MCF 10A (cell line): ENCODE data around the gene ADORA3. TPM values are rescaled to one million over a fixed set of nuclear protein-coding genes. Genes with fewer than 3 reads are reported as not detected.

ENCODE experiments used
- BruUV-seq: library from RNA; stranded (reverse); fragments of 400-500 nt; replicated peaks from 2 replicates; lab custom pipeline; 2021; lab: Mats Ljungman, UMichigan
- CTCF ChIA-PET: fragments of 300-600 bp; sonication (Branson Sonifier 250); formaldehyde crosslinking; extraction: SDS; loops from one replicate; lab custom pipeline; 2021; ENCODE audit warnings: antibody characterized with exemption, inconsistent platforms; lab: Yijun Ruan, JAX
- POLR2A ChIA-PET: fragments of 300-600, 350-650 bp; sonication (Branson Sonifier 250); formaldehyde crosslinking; extraction: SDS; loops from one replicate; lab custom pipeline; 2020; ENCODE audit warnings: antibody characterized with exemption, inconsistent platforms; lab: Yijun Ruan, JAX
- DNase-seq: peaks from one replicate; pipeline ENCODE4 v3.0.0-alpha.2; 2018; ENCODE audit not compliant: unreplicated experiment
- H3K27ac Mint-ChIP-seq: one replicate; pipeline ENCODE4 v1.8.0; 2022; ENCODE audit warnings: mild to moderate bottlenecking, low read depth, mixed read lengths; ENCODE audit not compliant: unreplicated experiment
- H3K27me3 Mint-ChIP-seq: one replicate; pipeline ENCODE4 v1.8.0; 2022; ENCODE audit warnings: mixed read lengths; ENCODE audit not compliant: insufficient read depth, unreplicated experiment
- H3K36me3 Mint-ChIP-seq: one replicate; pipeline ENCODE4 v1.8.0; 2022; ENCODE audit warnings: mild to moderate bottlenecking, moderate library complexity, mixed read lengths; ENCODE audit not compliant: insufficient read depth, unreplicated experiment
- H3K4me1 Mint-ChIP-seq: one replicate; pipeline ENCODE4 v1.8.0; 2022; ENCODE audit warnings: mixed read lengths; ENCODE audit not compliant: insufficient read depth, unreplicated experiment
- H3K4me3 Mint-ChIP-seq: one replicate; pipeline ENCODE4 v1.8.0; 2022; ENCODE audit warnings: mild to moderate bottlenecking, moderate library complexity, mixed read lengths; ENCODE audit not compliant: unreplicated experiment
- H3K9me3 Mint-ChIP-seq: one replicate; pipeline ENCODE4 v1.8.0; 2022; ENCODE audit warnings: mixed read lengths; ENCODE audit not compliant: unreplicated experiment
- CTCF ChIP-seq: fragments of 200-600 bp; IDR thresholded peaks from one replicate; pipeline ENCODE4 v1.8.0; 2022; ENCODE audit warnings: antibody characterized with exemption, mild to moderate bottlenecking; ENCODE audit not compliant: unreplicated experiment
- intact Hi-C: fragments of 100-400 bp; cut with micrococcal nuclease; formaldehyde crosslinking; loops from 2 replicates; pipeline ENCODE4 v1.14.1; 2022
- total RNA-seq: library from RNA; stranded (reverse); gene quantifications from 2 replicates; pipeline ENCODE4 v1.2.3, GENCODE V29; 2022

The ADORA3 gene
- total RNA-seq, 1 experiment from 2014 or later: not detected

DNA sequence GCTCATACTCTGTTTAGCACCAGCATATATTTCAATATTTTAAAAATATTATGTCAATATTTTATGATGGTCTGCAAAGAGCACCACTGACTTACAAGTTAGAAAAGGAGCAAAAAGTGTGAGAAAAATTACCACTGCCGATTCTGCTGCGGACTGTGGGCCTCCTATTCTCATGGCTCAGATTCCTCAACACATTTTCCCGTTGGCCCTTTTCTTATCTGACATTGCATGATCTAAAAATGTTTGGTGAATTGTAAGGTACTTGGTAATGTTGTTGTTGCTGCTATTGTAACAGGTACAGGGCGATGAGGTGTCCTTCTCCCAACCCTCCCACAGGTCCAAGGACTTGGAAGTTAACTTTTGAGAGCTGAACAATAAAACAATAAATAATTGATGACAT, 28.9 kb downstream of the ADORA3 start:
- Mint-ChIP-seq H3K4me1 (no peaks in the 10 kb centered on the region), H3K4me3 (no peak overlapping the region), H3K27ac (no peak overlapping the region), H3K27me3 (no peaks in the 10 kb centered on the region), H3K36me3 (no peaks in the 10 kb centered on the region), H3K9me3 (no peaks in the 10 kb centered on the region)
- TF ChIP-seq CTCF: no peak
- DNase-seq: no peak
- BruUV-seq: no TSS peak
- intact Hi-C loops: no loop called here
- CTCF ChIA-PET: interaction anchor here (0.6 to 1.0 kb wide), 3 partner anchors 33 to 281 kb away, joined by 3 to 4 read pairs (median 3); no protein-coding TSS in a partner anchor
- POLR2A ChIA-PET: no interaction called here

DNA sequence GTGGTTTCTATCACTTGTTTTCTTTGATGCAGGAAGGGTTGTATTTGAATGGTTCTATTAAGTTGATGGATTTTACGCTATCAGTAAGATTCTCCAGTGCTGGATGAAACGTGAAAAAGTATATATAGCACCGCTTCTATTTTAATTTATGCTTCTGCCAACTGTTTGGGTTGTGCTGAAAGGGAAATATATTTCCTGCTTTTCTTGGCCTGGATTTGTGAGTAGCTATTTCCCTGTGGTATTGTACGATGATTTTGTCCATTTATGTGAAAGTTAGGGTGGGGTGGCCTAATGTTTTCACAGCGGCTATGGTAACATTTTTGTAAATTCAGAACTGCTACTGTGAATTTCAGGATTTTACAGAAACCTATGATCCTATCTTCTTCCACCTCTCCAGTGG, 29.3 kb downstream of the ADORA3 start:
- H3K4me3 Mint-ChIP-seq: no peak overlapping the region
- H3K36me3 Mint-ChIP-seq: no peaks in the 10 kb centered on the region
- intact Hi-C loops: no loop called here
- ChIA-PET POLR2A (no interaction called here), CTCF (interaction anchor here (1.0 kb wide), 1 partner anchor 281 kb away, joined by 3 read pairs; no protein-coding TSS in a partner anchor)
- H3K27me3 Mint-ChIP-seq: no peaks in the 10 kb centered on the region
- no peak for DNase-seq
- H3K4me1 Mint-ChIP-seq: no peaks in the 10 kb centered on the region
- no peaks in the 10 kb centered on the region for H3K9me3 Mint-ChIP-seq
- no peak overlapping the region for H3K27ac Mint-ChIP-seq
- no peak for TF ChIP-seq CTCF
- BruUV-seq: no TSS peak

GRCh38 chr1:111471538-111471937, 31.9 kb downstream of the ADORA3 start:
- ChIA-PET POLR2A (no interaction called here), CTCF (interaction anchor here (0.7 to 2.2 kb wide), 3 partner anchors 21 to 1460 kb away, joined by 3 to 6 read pairs (median 4); no protein-coding TSS in a partner anchor)
- H3K4me1 Mint-ChIP-seq: no peaks in the 10 kb centered on the region
- H3K9me3 Mint-ChIP-seq: no peaks in the 10 kb centered on the region
- no TSS peak for BruUV-seq
- no peak for DNase-seq
- no peak overlapping the region for H3K4me3 Mint-ChIP-seq
- intact Hi-C loops: no loop called here
- no peaks in the 10 kb centered on the region for H3K36me3 Mint-ChIP-seq
- H3K27ac Mint-ChIP-seq: no peak overlapping the region
- no peaks in the 10 kb centered on the region for H3K27me3 Mint-ChIP-seq
- TF ChIP-seq CTCF: no peak

DNA sequence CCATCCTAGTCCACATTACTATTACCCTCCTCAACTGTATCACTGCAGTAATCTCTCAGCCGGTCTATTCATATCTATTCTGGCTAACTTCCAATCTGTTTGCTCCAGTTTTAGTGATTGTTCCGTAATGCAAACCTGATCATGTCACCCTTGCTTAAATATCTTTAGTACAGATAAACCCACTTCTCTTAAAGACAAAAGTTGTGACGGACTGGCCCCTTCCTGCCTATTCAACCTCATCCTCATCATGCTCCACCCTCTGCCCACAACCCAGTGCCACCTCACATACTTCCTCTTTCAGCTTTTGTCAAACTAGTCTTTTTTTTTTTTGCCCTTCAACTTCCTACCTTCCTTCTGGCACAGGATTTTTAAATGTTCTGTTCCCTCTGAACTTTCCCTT, 32.4 kb downstream of the ADORA3 start:
- Mint-ChIP-seq H3K4me3 (no peak overlapping the region), H3K36me3 (no peaks in the 10 kb centered on the region), H3K9me3 (no peaks in the 10 kb centered on the region), H3K4me1 (no peaks in the 10 kb centered on the region), H3K27me3 (no peaks in the 10 kb centered on the region), H3K27ac (no peak overlapping the region)
- CTCF ChIA-PET: interaction anchor here (0.5 to 2.2 kb wide), 3 partner anchors 37 to 1460 kb away, joined by 3 to 6 read pairs (median 4); no protein-coding TSS in a partner anchor
- POLR2A ChIA-PET: no interaction called here
- BruUV-seq: no TSS peak
- no peak for TF ChIP-seq CTCF
- DNase-seq: no peak
- intact Hi-C loops: no loop called here
